ENCODE results near the gene POLR2M.

Gene POLR2M

GRCh38 chr15:57706405-57707209, at the start of gene POLR2M:
Gene POLR2M (plus strand): TSS chr15:57706714. CDS start chr15:57706843, 129 bp downstream.
- DNase-seq: peak; percentile 91

GRCh38 chr15:57657619-57658018, 48.9 kb upstream of the POLR2M start:
- no peak for DNase-seq

DNA sequence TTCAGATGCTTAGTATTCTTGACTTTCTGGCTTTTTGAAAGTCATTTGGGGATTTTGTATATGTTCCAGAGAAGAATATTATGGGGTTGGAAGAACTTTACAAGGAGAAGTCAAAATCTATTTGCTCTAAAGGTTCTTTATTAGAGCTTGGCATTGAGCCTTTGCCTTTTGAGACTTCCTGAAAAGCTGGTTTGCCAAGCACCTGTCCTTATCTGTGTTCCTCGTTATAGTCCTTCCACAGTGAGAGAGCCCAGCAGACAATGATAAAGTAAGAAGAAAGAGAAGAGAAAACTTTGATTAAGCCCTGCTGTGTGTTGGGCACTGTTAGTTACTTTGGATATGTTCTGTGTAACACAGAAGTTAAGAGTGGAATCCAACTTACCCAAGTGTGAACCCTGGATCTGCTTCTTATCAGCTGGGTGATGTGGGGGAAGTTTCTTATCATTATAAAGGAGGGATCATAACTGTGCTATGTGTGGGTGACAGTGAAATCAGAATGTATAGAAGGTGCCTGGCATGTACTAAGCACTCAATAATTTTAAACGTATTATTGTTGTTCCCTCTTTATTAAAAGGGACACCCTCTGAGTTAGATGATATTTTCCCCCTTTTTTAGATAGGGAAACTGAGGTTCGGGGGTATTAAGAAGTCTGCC, 44.3 kb upstream of the POLR2M start:
- DNase-seq: no peak

GRCh38 chr15:57662802-57663201, 43.7 kb upstream of the POLR2M start:
- no peak for DNase-seq

DNA sequence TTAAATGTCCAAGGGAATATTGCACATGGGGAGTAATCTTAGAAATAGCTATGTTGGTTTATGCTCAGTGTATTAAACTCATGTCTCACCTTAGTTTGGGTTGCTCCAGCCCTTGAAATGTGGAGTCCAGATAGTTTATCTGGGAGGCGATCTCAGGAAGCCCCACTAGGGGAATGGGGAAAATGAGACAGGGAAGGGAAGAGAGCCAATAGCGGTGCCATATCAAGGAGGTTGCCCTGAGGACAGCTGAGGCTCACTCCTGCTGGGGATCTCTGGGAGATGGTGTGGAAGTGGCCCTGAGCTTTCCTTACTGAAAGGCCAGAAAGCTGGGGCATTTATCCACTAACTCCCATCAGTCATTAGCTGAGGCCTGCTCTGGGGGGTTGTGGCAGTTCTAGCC, 43.3 kb upstream of the POLR2M start:
- no peak for DNase-seq

DNA sequence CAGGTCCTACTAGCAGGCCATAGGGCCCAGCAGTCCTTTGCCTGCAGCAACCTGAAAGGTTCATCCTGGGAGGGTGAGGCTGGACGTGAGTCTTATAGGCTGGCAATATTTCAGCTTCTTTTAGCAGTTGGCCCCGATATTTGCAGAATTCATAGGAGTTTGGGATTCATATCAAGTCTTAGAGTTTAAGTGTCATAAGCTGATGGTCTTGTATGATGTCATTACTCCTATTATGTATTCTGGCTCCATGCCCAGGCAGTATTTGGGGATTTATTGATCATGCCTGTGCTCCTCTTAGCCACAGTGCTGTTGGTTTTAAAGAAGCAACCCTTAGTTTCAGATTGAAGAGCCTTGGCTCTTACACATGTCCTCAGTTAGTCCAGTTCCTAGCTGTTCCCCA, 41.3 kb upstream of the POLR2M start:
- no peak for DNase-seq

GRCh38 chr15:57665939-57666338, 40.6 kb upstream of the POLR2M start:
- no peak for DNase-seq

- no peak for DNase-seq
Observed at GRCh38 chr15:57667171-57667849, 39.2 kb upstream of the POLR2M start.

GRCh38 chr15:57668016-57668415, 38.5 kb upstream of the POLR2M start:
- DNase-seq: no peak

DNA sequence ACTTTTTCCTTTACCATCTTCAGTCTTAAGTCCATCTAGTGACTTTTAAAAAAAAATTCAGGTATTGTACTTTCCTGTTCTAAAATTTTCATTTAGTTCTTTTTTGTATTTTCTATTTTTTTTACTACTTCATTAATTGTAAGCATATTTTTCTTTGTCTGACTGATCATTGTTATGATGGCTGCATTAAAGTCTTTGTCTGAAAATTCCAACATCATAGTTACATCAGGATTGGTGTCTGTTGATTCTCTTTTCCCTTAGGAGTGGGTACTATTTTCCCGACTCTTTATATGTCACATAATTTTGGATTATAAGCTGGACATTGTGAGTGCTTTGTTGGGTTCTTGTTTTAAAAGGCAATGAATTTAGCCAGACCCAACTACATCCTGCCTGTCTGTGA, 34.9 kb upstream of the POLR2M start:
- DNase-seq: no peak

- no peak for DNase-seq
Observed at GRCh38 chr15:57675481-57676181, 30.9 kb upstream of the POLR2M start.

- no peak for DNase-seq
Observed at GRCh38 chr15:57676585-57676984, 29.9 kb upstream of the POLR2M start.

DNA sequence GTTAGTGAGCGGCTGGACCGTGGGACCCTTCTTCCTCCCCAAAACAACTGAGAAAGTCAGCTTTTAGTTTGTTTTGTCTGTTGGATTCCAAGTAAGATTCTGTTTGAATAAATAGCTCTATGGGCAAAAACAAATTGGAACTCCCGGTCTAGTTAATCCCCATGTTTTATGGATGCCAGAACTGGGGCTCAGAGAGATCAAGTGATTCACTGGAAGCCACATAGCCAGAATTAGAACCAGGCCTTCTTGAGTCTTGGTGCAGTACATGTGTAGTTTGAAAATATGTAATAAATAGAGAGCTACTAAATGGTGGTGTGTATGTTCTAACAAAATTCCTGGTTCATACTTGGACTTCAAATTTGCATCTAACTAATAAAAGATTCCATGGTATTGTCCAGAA, 29.3 kb upstream of the POLR2M start:
- DNase-seq: no peak

- DNase-seq: no peak
Observed at GRCh38 chr15:57680021-57680420, 26.5 kb upstream of the POLR2M start.

DNA sequence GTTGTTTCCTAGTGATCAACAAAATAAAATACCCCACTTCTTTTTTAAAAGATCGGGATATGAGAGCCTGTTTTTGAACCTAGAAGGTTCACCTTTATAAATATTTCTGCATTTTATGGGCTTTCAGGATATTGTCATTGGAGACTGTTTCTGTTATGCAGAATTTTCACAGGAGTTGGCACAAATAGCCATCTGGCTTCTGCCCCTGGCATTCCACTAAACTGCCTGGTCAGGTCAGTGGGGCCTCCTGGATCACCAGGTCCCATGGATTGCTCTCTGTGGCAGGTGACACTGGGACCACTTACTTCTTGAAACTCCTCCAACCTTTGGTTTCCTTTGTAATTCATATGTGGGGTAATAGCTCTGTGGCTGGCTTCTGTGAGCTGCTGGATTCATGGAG, 25.5 kb upstream of the POLR2M start:
- no peak for DNase-seq

GRCh38 chr15:57683481-57683880, 23.0 kb upstream of the POLR2M start:
- DNase-seq: no peak

DNA sequence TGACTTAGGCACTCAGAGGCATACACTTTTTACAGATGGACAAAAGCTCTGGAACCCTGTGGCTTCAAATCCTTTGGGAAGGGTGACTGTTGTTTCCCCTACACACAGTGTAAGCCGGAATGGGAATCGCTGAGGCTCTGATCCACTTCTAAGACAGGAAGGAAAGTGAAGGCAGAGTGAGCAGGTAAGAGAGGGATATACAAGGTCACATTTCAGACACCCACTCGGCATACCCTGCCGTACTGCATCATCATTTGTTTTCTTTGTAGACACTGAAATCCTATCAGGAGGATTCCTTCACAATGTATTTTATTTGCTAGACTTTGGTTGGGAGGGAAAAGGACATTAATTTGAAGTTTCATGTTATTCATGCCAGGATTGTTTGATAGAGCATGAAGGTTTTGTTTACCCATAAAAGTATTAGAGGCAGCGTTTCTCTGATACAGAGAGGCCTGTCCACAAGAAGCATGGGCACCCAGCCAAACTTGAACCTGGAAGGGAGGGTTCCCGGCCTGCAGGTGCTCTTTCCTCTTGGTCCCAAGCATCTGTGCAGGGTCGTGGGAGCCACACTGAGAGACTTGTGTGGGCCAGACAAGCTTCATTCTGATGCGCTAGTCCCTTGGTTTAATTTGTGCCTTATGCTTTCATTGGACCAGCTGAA, 21.9 kb upstream of the POLR2M start:
- DNase-seq: peak; percentile 16

GRCh38 chr15:57685306-57686095, 21.0 kb upstream of the POLR2M start:
- DNase-seq: no peak

- no peak for DNase-seq
Observed at GRCh38 chr15:57686657-57687056, 19.9 kb upstream of the POLR2M start.

DNA sequence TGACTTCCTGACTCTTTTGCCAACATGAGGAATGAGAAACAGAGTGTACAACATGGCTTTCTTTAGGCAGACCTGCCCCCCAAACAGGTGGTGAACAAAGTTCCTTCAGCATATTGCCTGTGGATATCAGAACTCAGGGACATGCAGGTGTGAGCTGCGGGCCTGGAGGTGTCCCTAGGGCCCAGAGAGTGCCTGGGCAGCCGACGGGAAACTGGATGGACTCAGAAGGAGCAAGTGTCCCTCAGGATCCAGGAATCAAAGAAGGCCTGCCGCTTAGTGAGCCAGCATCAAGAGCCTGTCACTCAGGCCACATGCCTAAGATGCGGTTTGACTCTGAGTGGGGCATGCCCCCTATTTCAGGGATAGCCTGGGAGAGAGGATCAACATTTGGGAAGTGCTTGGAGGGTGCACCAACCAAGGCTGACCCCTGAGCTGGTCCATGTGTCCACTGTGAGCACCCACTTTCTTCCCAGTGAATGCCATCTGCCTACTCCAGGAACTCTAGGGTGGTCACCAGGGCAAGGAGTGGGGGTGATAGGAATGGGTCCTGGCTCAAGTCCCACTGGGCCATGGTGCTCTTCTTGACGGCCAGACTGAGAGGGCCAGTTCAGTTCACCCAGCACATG, 16.1 kb upstream of the POLR2M start:
- DNase-seq: no peak

GRCh38 chr15:57691082-57691481, 15.4 kb upstream of the POLR2M start:
- DNase-seq: no peak

Measured in NCI-H510A (cell line).